ENCODE data around the gene MAP2K4.
"Not testable (repeated sequence)": the region's sequence is repeated elsewhere in the genome, so short reads cannot be mapped to it uniquely, and the experiment has no call there.

MAP2K4 gene

DNA sequence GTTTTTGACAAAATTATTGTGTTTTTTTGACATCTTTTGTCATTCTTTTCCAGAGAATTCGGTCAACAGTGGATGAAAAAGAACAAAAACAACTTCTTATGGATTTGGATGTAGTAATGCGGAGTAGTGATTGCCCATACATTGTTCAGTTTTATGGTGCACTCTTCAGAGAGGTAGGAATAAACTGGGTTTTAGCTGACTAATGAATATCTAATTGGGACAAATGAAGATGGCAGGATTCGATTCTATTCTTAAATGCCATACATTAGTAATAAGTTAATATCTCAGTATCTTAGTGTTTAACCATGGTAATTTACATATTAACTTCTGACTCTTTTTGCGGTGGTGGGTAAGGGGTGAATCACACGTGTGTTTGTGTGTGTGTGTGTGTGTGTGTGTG is 74.8 kb downstream of the MAP2K4 start:
- FAIRE-seq, result no peak

- no peak for FAIRE-seq
These were observed 76.6 kb downstream of the MAP2K4 start for GRCh38 chr17:12097326-12097725.

DNA sequence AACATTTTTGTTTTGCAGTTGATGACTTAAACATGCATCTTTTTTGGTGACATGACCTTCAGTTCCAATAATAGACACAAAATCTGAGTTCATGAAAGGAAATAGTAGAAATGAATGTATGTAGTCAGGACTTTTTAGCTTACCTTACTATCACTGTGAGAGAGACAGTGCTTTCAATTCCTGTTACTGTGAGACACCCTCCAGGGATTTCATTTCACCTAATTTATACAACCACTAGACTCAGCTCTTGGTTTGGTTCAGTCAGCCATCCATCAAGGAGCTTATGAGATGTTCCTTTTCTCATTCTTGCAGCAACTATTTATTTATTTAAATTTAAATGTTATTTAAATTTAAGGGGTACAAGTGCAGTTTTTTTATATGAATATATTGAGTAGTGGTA is 77.9 kb downstream of the MAP2K4 start:
- no peak for FAIRE-seq

- no peak for FAIRE-seq
These were observed 78.7 kb downstream of the MAP2K4 start for GRCh38 chr17:12099412-12099811.

GRCh38 chr17:12104831-12105230 is 84.2 kb downstream of the MAP2K4 start:
- no peak for FAIRE-seq

GRCh38 chr17:12107905-12108304 is 87.2 kb downstream of the MAP2K4 start:
- FAIRE-seq, result no peak

- no peak for FAIRE-seq
These were observed 90.2 kb downstream of the MAP2K4 start for GRCh38 chr17:12110906-12111305.

DNA sequence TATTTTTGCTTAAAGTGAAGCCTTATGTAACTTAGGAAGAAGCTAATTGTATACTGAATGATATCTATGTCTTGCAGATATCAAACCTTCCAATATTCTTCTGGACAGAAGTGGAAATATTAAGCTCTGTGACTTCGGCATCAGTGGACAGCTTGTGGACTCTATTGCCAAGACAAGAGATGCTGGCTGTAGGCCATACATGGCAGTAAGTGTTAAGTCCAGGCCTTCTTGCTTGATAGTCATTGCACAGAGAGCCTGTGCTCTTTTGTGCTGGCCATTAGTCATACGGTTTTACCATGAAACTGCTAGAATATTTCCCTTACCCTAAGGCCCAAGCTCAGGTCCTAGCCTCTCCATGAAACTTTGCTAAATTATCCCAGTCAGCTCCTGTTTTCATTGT is 92.5 kb downstream of the MAP2K4 start:
- no peak for FAIRE-seq

DNA sequence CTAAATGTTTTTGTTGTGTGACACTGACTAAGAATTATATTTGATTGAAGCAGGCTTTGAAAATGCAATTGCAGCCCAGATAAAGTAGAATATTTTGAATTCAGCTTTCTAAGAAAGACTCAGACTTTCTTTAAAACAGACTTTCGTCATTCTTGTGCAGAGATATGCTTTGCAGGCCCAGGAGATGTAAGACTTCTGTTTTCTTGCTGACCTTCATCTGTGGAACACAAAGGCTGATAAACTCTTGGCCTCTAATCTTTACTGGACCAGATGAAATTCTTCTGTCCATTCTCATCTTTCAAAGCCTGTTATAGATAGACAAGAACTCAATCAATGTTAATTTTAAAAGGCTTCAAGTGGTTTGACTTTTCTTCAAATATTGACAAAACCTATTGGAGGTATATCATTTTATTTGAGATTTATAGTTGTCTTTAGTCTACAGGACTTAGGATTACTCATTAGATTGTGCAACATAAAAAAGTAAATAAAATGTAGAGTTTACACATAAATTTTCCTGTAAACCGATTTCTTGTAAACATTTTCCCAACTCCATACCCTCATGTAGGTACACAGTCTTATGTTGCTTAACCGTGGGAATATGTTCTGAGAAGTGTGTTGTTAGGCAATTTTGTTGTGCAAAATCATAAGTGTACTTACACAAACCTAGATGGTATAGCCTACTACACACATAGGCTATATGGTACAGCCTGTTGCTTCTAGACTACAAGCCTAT is 94.2 kb downstream of the MAP2K4 start:
- no peak for FAIRE-seq

DNA sequence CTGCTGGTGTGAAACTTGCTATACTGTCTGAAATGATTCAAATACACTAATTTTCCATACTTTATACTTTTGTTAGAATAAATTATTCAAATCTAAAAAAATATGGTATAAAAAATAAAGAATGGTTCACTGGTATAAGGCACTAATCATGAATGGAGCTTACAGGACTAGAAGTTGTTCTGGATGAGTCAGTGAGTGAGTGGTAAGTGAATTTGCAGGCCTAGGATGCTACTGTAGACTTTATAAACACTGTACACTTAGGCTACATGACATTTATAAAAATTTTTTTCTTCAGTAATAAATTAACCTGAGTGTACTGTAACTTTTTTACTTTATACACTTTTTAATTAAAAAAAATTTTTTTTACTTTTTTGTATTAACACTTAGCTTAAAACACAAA is 95.5 kb downstream of the MAP2K4 start:
- FAIRE-seq, result no peak

GRCh38 chr17:12118617-12119016 is 97.9 kb downstream of the MAP2K4 start:
- no peak for FAIRE-seq

- no peak for FAIRE-seq
These were observed 101.4 kb downstream of the MAP2K4 start for GRCh38 chr17:12122075-12122474.

- no peak for FAIRE-seq
These were observed 106.5 kb downstream of the MAP2K4 start for GRCh38 chr17:12127177-12127576.

- FAIRE-seq, result no peak
These were observed 107.0 kb downstream of the MAP2K4 start for GRCh38 chr17:12127667-12128066.

- FAIRE-seq, result no peak
These were observed 108.3 kb downstream of the MAP2K4 start for GRCh38 chr17:12128946-12129345.

DNA sequence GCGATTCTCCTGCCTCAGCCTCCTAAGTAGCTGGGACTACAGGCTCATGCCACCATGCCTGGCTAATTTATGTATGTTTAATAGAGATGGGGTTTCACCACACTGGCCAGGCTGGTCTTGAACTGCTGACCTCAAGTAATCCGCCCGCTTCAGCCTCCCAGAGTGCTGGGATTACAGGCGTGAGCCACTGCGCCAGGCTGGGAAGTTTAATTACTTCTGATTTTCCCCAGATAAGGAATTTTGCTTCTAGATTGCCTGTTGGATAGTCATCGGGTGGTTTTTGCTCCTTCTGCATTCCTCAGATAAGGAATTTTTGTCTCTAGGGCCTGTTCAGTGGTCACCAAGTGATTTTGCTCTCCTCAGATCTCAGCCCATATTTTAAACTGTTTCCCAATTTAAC is 112.5 kb downstream of the MAP2K4 start:
- no peak for FAIRE-seq

- no peak for FAIRE-seq
These were observed 113.4 kb downstream of the MAP2K4 start for GRCh38 chr17:12134101-12134500.

- no peak for FAIRE-seq
These were observed 113.9 kb downstream of the MAP2K4 start for GRCh38 chr17:12134587-12134986.

DNA sequence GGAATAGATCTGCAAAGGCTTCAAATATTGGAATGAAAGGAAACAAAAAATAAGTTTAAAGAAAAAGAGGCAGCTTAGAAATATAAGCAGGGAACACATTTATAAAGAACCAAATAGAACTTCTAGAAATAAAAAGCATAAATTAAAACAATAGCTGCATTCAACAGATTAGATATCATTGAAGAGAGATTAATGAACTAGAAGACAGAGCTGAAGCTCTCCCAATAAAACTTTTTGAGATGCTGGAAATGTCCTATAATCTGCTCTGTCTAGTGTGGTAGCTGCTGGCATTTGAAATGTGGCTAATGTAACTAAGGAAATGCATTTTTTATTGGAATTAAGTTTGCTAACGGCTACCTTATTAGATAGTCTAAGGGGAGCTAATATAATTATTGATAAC is 115.6 kb downstream of the MAP2K4 start:
- no peak for FAIRE-seq

DNA sequence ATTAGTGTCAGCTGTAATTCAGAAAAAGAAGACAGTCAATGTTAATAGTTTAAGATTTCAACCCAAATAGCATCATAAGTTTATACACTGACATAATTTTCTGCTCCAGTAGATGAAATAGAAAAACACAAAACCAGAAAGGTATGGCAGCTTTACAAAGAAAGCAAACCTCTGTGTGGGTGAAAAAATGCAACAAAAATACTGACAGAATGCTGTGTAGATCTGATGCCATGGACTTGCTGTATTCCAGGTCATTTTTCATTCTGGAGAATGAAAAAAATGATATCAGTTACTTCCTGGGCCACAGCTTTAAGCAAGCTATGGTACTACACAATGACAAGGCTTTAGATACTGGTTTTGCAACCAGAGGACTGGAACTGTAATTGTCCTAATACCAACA is 116.0 kb downstream of the MAP2K4 start:
- no peak for FAIRE-seq

GRCh38 chr17:12137859-12138258 is 117.2 kb downstream of the MAP2K4 start:
- no peak for FAIRE-seq

GRCh38 chr17:12140685-12141084 is 120.0 kb downstream of the MAP2K4 start:
- no peak for FAIRE-seq

DNA sequence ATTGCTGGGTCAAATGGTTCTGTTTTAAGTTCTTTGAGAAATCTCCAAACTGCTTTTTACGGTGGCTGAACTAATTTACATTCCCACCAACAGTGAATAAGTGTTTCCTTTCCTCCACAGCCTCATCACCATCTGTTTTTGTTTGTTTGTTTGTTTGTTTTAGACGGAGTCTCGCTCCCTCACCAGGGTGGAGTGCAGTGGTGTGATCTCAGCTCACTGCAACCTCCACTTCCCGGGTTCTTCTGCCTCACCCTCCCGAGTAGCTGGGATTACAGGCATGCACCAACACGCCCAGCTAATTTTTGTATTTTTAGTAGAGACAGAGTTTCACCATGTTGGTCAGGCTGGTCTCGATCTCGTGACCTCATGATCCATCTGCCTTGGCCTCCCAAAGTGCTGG is 141.5 kb downstream of the MAP2K4 start:
- FAIRE-seq, result not testable (repeated sequence)

- no peak for FAIRE-seq
These were observed 143.4 kb downstream of the MAP2K4 start for GRCh38 chr17:12164085-12164484.

- no peak for FAIRE-seq
These were observed 158.1 kb downstream of the MAP2K4 start for GRCh38 chr17:12178644-12179330.
